IMR-90 (cell line): ENCODE data around the gene SIK2. TPM values are rescaled to one million over a fixed set of nuclear protein-coding genes. Genes with fewer than 3 reads are reported as not detected.

Source experiments
- ATAC-seq: fragments of 200-7000 bp; cut with Tn5 transposase; 2 replicates; pipeline ENCODE4 v1.9.1; 2020; ENCODE audit warnings: low read depth, mild to moderate bottlenecking, moderate library complexity
- BruUV-seq: library from RNA; stranded (reverse); fragments of 400-500 nt; replicated peaks from 2 replicates; lab custom pipeline; 2021; lab: Mats Ljungman, UMichigan
- CTCF ChIA-PET: fragments of 300-600 bp; formaldehyde crosslinking; extraction: SDS; loops from one replicate; lab custom pipeline; 2021; ENCODE audit warnings: antibody characterized with exemption; lab: Yijun Ruan, JAX
- POLR2A ChIA-PET: fragments of 300-600 bp; sonication (Branson Sonifier 250); formaldehyde crosslinking; loops from one replicate; lab custom pipeline; 2022; ENCODE audit warnings: antibody characterized with exemption; ENCODE audit not compliant: unreplicated experiment; lab: Charles Lee
- DNase-seq: peaks from one replicate; pipeline ENCODE4 v3.0.0; 2013
- H2AFZ ChIP-seq: replicated peaks from 2 replicates; pipeline ENCODE3; 2013; ENCODE audit warnings: low read length, mild to moderate bottlenecking; ENCODE audit not compliant: poor library complexity
- H2AK5ac ChIP-seq: 2 replicates; pipeline ENCODE4 v1.6.1; 2013; ENCODE audit warnings: low read depth, low read length, inconsistent platforms
- H2AK9ac ChIP-seq: replicated peaks from 2 replicates; pipeline ENCODE3; 2013; ENCODE audit warnings: mild to moderate bottlenecking, low read depth, low read length, moderate library complexity; ENCODE audit not compliant: poor library complexity
- H2BK120ac ChIP-seq: 2 replicates; pipeline ENCODE4 v1.6.1; 2013; ENCODE audit warnings: low read depth, low read length, inconsistent platforms
- H2BK15ac ChIP-seq: 3 replicates; pipeline ENCODE4 v1.6.1; 2013; ENCODE audit warnings: low read depth, low read length, inconsistent platforms
- H2BK20ac ChIP-seq: 2 replicates; pipeline ENCODE4 v1.6.1; 2013; ENCODE audit warnings: low read depth, mild to moderate bottlenecking, inconsistent platforms, low read length, moderate library complexity
- H2BK5ac ChIP-seq: 2 replicates; pipeline ENCODE4 v1.6.1; 2013; ENCODE audit warnings: mild to moderate bottlenecking, low read depth, low read length, inconsistent platforms; ENCODE audit not compliant: poor library complexity, severe bottlenecking
- H3K14ac ChIP-seq: replicated peaks from 2 replicates; pipeline ENCODE4 v1.6.1; 2013; ENCODE audit warnings: low read depth, low read length, inconsistent platforms
- H3K18ac ChIP-seq: 2 replicates; pipeline ENCODE4 v1.6.1; 2013; ENCODE audit warnings: low read depth, low read length, control low read depth
- H3K23ac ChIP-seq: 2 replicates; pipeline ENCODE4 v1.6.1; 2013; ENCODE audit warnings: low read depth, low read length, inconsistent platforms
- H3K27ac ChIP-seq: 2 replicates; pipeline ENCODE4 v1.5.1; 2013; ENCODE audit warnings: mild to moderate bottlenecking, control low read depth, low read length; ENCODE audit not compliant: insufficient read depth
- H3K27me3 ChIP-seq: 2 replicates; pipeline ENCODE4 v1.6.1; 2013; ENCODE audit warnings: low read length; ENCODE audit not compliant: control insufficient read depth, insufficient read depth
- H3K36me3 ChIP-seq: 2 replicates; pipeline ENCODE4 v1.6.1; 2013; ENCODE audit warnings: low read length, mixed read lengths; ENCODE audit not compliant: control insufficient read depth, insufficient read depth
- H3K4ac ChIP-seq: 2 replicates; pipeline ENCODE4 v1.6.1; 2013; ENCODE audit warnings: low read depth, low read length, inconsistent platforms
- H3K4me1 ChIP-seq: 2 replicates; pipeline ENCODE4 v1.6.1; 2013; ENCODE audit warnings: low read length, mixed read lengths; ENCODE audit not compliant: control insufficient read depth, insufficient read depth
- H3K4me2 ChIP-seq: 2 replicates; pipeline ENCODE4 v1.6.1; 2013; ENCODE audit warnings: low read depth, mild to moderate bottlenecking, control low read depth, low read length, moderate library complexity
- H3K4me3 ChIP-seq: 2 replicates; pipeline ENCODE4 v1.5.1; 2013; ENCODE audit warnings: low read depth, mild to moderate bottlenecking, control low read depth, low read length, moderate library complexity; ENCODE audit not compliant: insufficient read depth
- H3K56ac ChIP-seq: 2 replicates; pipeline ENCODE4 v1.6.1; 2013; ENCODE audit warnings: low read length, inconsistent platforms; ENCODE audit not compliant: insufficient read depth; ENCODE audit errors: extremely low read depth
- H3K79me1 ChIP-seq, 2 experiments: 2 replicates each; pipeline ENCODE4 v1.6.1; 2013; ENCODE audit warnings: low read length in 2 of 2, inconsistent platforms in 1 of 2, low read depth in 1 of 2
- H3K9ac ChIP-seq: 2 replicates; pipeline ENCODE4 v1.6.1; 2013; ENCODE audit warnings: low read depth, low read length, control low read depth
- H3K9me1 ChIP-seq: 2 replicates; pipeline ENCODE4 v1.6.1; 2013; ENCODE audit warnings: low read length, inconsistent platforms; ENCODE audit not compliant: insufficient read depth
- H3K9me3 ChIP-seq: 2 replicates; pipeline ENCODE4 v1.6.1; 2013; ENCODE audit warnings: low read length; ENCODE audit not compliant: control insufficient read depth, insufficient read depth
- H4K20me1 ChIP-seq: 2 replicates; pipeline ENCODE4 v1.6.1; 2013; ENCODE audit warnings: low read length, inconsistent platforms; ENCODE audit not compliant: insufficient read depth
- H4K5ac ChIP-seq: 2 replicates; pipeline ENCODE4 v1.6.1; 2013; ENCODE audit warnings: mild to moderate bottlenecking, low read depth, low read length, control low read depth
- H4K8ac ChIP-seq, 2 experiments: 2 replicates each; pipeline ENCODE4 v1.6.1; 2013; ENCODE audit warnings: low read depth in 2 of 2, low read length in 2 of 2, control low read depth in 1 of 2, inconsistent platforms in 1 of 2
- H4K91ac ChIP-seq: 2 replicates; pipeline ENCODE4 v1.6.1; 2013; ENCODE audit warnings: low read depth, low read length, inconsistent platforms; ENCODE audit not compliant: insufficient read depth
- CHD1 ChIP-seq: IDR thresholded peaks from 2 replicates; pipeline ENCODE4 v1.6.1; 2012; ENCODE audit warnings: low read depth, low read length, improper control_type of control experiment
- FOS ChIP-seq: fragments of 150-350 bp; IDR thresholded peaks from 2 replicates; pipeline ENCODE4 v1.6.1; 2016; ENCODE audit warnings: low read depth, low read length
- MAFK ChIP-seq: IDR thresholded peaks from 2 replicates; pipeline ENCODE4 v1.6.1; 2012; ENCODE audit warnings: low read depth, low read length, improper control_type of control experiment
- MAZ ChIP-seq: IDR thresholded peaks from 2 replicates; pipeline ENCODE4 v1.6.1; 2012; ENCODE audit warnings: low read depth, mild to moderate bottlenecking, low read length, improper control_type of control experiment, moderate library complexity, borderline replicate concordance
- MXI1 ChIP-seq: IDR thresholded peaks from 2 replicates; pipeline ENCODE4 v1.6.1; 2012; ENCODE audit warnings: low read depth, mild to moderate bottlenecking, low read length, moderate library complexity, borderline replicate concordance
- NFE2L2 ChIP-seq: fragments of 150-350 bp; IDR thresholded peaks from 2 replicates; pipeline ENCODE4 v1.6.1; 2016; ENCODE audit warnings: low read depth, mild to moderate bottlenecking, low read length
- RAD21 ChIP-seq: IDR thresholded peaks from 2 replicates; pipeline ENCODE4 v1.6.1; 2012; ENCODE audit warnings: low read length, improper control_type of control experiment
- RCOR1 ChIP-seq: IDR thresholded peaks from 2 replicates; pipeline ENCODE4 v1.6.1; 2012; ENCODE audit warnings: mild to moderate bottlenecking, low read length, improper control_type of control experiment; ENCODE audit not compliant: insufficient replicate concordance
- RFX5 ChIP-seq: IDR thresholded peaks from 2 replicates; pipeline ENCODE4 v1.8.0; 2012; ENCODE audit warnings: low read depth, mild to moderate bottlenecking, low read length, moderate library complexity
- SMC3 ChIP-seq: fragments of 150-350 bp; IDR thresholded peaks from 2 replicates; pipeline ENCODE4 v1.6.1; 2016; ENCODE audit warnings: low read depth, mild to moderate bottlenecking, antibody characterized with exemption, low read length, moderate library complexity
- WGBS, 2 experiments: methylation state at CpG; one replicate each; pipeline versions ENCODE4 v1.1.5 to v1.1.7; 2013; ENCODE audit warnings: missing lambda C conversion rate in 2 of 2; ENCODE audit not compliant: insufficient read length in 1 of 2; ENCODE audit errors: extremely low coverage in 2 of 2; 5-methylcytosine and 5-hydroxymethylcytosine counted together
- dilution Hi-C: fragments of 300-500 bp; cut with HindIII; formaldehyde crosslinking; loops from one replicate; pipeline ENCODE4 v1.14.3; 2018; ENCODE audit warnings: low sequenced_read_pairs; ENCODE audit not compliant: unreplicated experiment
- in situ Hi-C: fragments of 300-500 bp; cut with MboI; formaldehyde crosslinking; loops from 3 replicates; pipeline ENCODE4 v1.14.3; 2019; ENCODE audit warnings: low sequenced_read_pairs, inconsistent platforms, mixed read lengths
- intact Hi-C: fragments of 100-400 bp; cut with micrococcal nuclease; formaldehyde crosslinking; loops from 2 replicates; pipeline ENCODE4 v1.10.0; 2022
- polyA plus RNA-seq, 3 experiments: library from polyadenylated mRNA; depleted of rRNA; stranded (reverse); fragments of >200 nt; gene quantifications; 2 replicates each; pipeline ENCODE4 v1.2.3, GENCODE V29; 2012; ENCODE audit warnings: low replicate concordance in 1 of 3
- total RNA-seq: library from RNA; depleted of rRNA; stranded (reverse); fragments of >200 nt; gene quantifications from 2 replicates; pipeline ENCODE4 v1.2.3, GENCODE V29; 2012
- TF ChIP-seq, protein P1 (sequence below): fragments of 150-350 bp; IDR thresholded peaks from 2 replicates; pipeline ENCODE4 v1.6.1; 2017; ENCODE audit warnings: mild to moderate bottlenecking, antibody characterized with exemption, low read length, low read depth
- TF ChIP-seq, protein P2 (sequence below): fragments of 150-350 bp; IDR thresholded peaks from 2 replicates; pipeline ENCODE4 v1.6.1; 2016; ENCODE audit warnings: low read depth, mild to moderate bottlenecking, low read length, moderate library complexity, borderline replicate concordance

Gene SIK2
- total and polyA plus RNA-seq, 2 of the 4 experiments (the other 2 are of a cell fraction) = 7.9 to 10.4 TPM

DNA sequence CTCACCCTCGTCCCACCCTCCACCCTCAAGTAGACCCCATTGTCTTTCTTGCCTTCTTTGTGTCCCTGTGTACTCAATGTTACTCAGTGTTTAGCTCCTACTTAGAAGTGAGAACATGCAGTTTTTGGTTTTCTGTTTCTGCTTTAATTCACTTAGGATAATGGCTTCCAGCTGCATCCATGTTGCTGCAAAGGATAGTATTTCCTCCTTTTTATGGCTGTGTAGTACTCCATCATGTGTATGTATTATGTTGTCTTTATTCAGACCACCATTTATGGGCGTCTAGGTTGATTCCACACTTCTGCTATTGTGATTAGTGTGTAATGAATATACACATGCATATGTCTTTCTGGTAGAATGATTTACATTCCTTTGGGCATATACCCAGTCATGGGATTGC, 73.6 kb downstream of the SIK2 start:
- Histone ChIP-seq H2AK5ac (no peak overlapping the region), H2AK9ac (no peak overlapping the region), H3K9ac (no peak overlapping the region), H3K9me1 (peaks cover 6% of the 10 kb centered on the region; the same call in 1 of the 2 replicates), H3K27me3 (no peaks in the 10 kb centered on the region), H4K5ac (no peak overlapping the region), H3K4ac (no peak overlapping the region), H3K4me2 (no peak overlapping the region), H2BK20ac (no peak overlapping the region), H3K36me3 (peaks cover 23% of the 10 kb centered on the region), H4K8ac (no peak overlapping the region), H2BK120ac (no peak overlapping the region), H3K79me1 (peaks cover 32 to 42% of the 10 kb centered on the region in 2 experiments), H2AFZ (no peak overlapping the region), H3K56ac (no peak overlapping the region), H3K14ac (no peak overlapping the region), H4K20me1 (peaks cover 6% of the 10 kb centered on the region; the same call in 1 of the 2 replicates), H3K18ac (no peak overlapping the region), H3K27ac (no peak overlapping the region), H3K9me3 (peaks cover 3% of the 10 kb centered on the region), H3K23ac (no peak overlapping the region), H4K91ac (no peak overlapping the region), H3K4me3 (no peak overlapping the region), H2BK15ac (no peak overlapping the region), H2BK5ac (no peak overlapping the region), H3K4me1 (peaks cover 3% of the 10 kb centered on the region; the same call in 1 of the 2 replicates)
- CTCF ChIA-PET = no interaction called here
- no TSS peak for BruUV-seq
- POLR2A ChIA-PET = no interaction called here
- TF ChIP-seq CHD1 = no peak
- TF ChIP-seq NFE2L2 = no peak
- no peak for TF ChIP-seq MXI1
- no peak for TF ChIP-seq FOS
- TF ChIP-seq SMC3 = no peak
- TF ChIP-seq, protein P1, sequence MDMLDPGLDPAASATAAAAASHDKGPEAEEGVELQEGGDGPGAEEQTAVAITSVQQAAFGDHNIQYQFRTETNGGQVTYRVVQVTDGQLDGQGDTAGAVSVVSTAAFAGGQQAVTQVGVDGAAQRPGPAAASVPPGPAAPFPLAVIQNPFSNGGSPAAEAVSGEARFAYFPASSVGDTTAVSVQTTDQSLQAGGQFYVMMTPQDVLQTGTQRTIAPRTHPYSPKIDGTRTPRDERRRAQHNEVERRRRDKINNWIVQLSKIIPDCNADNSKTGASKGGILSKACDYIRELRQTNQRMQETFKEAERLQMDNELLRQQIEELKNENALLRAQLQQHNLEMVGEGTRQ = no peak
- no peak for TF ChIP-seq RCOR1
- no peak for TF ChIP-seq MAFK
- TF ChIP-seq MAZ = no peak
- TF ChIP-seq RFX5 = no peak
- TF ChIP-seq RAD21 = no peak
- TF ChIP-seq, protein P2, sequence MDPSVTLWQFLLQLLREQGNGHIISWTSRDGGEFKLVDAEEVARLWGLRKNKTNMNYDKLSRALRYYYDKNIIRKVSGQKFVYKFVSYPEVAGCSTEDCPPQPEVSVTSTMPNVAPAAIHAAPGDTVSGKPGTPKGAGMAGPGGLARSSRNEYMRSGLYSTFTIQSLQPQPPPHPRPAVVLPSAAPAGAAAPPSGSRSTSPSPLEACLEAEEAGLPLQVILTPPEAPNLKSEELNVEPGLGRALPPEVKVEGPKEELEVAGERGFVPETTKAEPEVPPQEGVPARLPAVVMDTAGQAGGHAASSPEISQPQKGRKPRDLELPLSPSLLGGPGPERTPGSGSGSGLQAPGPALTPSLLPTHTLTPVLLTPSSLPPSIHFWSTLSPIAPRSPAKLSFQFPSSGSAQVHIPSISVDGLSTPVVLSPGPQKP = no peak
- dilution Hi-C loops = no loop called here
- ATAC-seq (no peak), DNase-seq (no peak)
- WGBS, 2 experiments = no CpG with 5 or more reads among the region's 2 CpGs
- in situ Hi-C loops = no loop called here
- intact Hi-C loops = no loop called here
